AG04449 (cell line): ENCODE measurements around the gene HOXA1.

Experiments
- CTCF ChIA-PET: fragments of 350-600 bp; formaldehyde crosslinking; extraction: SDS; loops from one replicate; lab custom pipeline; 2021; ENCODE audit warnings: antibody characterized with exemption; lab: Yijun Ruan, JAX
- POLR2A ChIA-PET: fragments of 400-600, 350-600 bp; formaldehyde crosslinking; extraction: SDS; loops from one replicate; lab custom pipeline; 2020; ENCODE audit warnings: antibody characterized with exemption, inconsistent platforms; lab: Yijun Ruan, JAX
- DNase-seq: peaks from one replicate; pipeline ENCODE4 v3.0.0-alpha.2; 2010; ENCODE audit warnings: low read depth, low spot score
- H3K4me3 ChIP-seq: 2 replicates; pipeline ENCODE4 v1.5.1; 2011; ENCODE audit warnings: low read depth, mild to moderate bottlenecking, control low read depth, low read length
- TF ChIP-seq, protein P1 (sequence below): IDR thresholded peaks from one replicate; pipeline ENCODE4 v1.5.1; 2011; ENCODE audit warnings: mild to moderate bottlenecking, moderate library complexity, low read length, control low read depth, inconsistent platforms; ENCODE audit not compliant: insufficient read depth; ENCODE audit errors: missing control alignments

HOXA1 gene

GRCh38 chr7:27142580-27143022, 46.8 kb upstream of the HOXA1 start:
- ChIA-PET POLR2A (no interaction called here), CTCF (interaction anchor here (1.1 to 6.6 kb wide), 7 partner anchors 8 to 461 kb away, joined by 3 to 71 read pairs (median 19); partner anchors contain the start of genes HOXA3, HOXA4 and HOXA7)
- peak overlapping the region; percentile 48 for H3K4me3 ChIP-seq
- TF ChIP-seq, protein P1, sequence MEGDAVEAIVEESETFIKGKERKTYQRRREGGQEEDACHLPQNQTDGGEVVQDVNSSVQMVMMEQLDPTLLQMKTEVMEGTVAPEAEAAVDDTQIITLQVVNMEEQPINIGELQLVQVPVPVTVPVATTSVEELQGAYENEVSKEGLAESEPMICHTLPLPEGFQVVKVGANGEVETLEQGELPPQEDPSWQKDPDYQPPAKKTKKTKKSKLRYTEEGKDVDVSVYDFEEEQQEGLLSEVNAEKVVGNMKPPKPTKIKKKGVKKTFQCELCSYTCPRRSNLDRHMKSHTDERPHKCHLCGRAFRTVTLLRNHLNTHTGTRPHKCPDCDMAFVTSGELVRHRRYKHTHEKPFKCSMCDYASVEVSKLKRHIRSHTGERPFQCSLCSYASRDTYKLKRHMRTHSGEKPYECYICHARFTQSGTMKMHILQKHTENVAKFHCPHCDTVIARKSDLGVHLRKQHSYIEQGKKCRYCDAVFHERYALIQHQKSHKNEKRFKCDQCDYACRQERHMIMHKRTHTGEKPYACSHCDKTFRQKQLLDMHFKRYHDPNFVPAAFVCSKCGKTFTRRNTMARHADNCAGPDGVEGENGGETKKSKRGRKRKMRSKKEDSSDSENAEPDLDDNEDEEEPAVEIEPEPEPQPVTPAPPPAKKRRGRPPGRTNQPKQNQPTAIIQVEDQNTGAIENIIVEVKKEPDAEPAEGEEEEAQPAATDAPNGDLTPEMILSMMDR = no peak
- DNase-seq = no peak

DNA sequence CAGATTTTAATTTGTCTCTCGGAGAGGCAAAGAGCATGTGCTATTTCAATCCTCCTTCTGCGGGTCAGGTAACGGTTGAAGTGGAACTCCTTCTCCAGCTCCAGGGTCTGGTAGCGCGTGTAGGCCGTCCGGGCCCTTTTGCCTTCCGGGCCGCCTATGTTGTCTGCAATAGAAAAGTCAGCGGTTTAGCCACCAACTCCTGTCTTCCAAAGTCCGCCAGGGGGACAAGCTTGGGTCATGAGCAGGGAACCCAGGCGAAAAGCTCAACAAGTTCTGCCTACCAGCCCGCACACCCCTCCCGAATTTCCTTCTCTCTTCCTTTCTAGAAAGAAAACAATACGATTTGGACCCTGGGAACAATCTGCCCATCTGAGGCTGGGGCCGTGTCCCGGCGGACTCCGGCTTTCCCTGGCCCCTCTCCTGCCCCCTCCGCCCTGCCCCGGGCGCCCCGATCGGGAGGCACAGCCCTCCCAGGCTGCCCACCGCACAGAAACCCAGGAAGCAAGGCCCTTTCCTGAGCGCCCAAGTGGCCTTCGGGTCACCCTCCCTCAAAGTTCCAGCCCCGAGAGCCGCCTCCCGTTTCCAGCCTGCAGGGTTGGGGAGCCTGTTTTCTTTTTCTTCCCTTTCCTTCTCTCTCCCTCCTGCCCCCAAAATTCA, 46.3 kb upstream of the HOXA1 start:
- no peak for DNase-seq
- POLR2A ChIA-PET = no interaction called here
- peak overlapping the region; percentile 48; the same call in 1 of the 2 replicates for H3K4me3 ChIP-seq
- TF ChIP-seq, protein P1 = no peak
- CTCF ChIA-PET = interaction anchor here (1.2 to 6.6 kb wide), 7 partner anchors 8 to 461 kb away, joined by 3 to 71 read pairs (median 19); partner anchors contain the start of genes HOXA4 and HOXA7

DNA sequence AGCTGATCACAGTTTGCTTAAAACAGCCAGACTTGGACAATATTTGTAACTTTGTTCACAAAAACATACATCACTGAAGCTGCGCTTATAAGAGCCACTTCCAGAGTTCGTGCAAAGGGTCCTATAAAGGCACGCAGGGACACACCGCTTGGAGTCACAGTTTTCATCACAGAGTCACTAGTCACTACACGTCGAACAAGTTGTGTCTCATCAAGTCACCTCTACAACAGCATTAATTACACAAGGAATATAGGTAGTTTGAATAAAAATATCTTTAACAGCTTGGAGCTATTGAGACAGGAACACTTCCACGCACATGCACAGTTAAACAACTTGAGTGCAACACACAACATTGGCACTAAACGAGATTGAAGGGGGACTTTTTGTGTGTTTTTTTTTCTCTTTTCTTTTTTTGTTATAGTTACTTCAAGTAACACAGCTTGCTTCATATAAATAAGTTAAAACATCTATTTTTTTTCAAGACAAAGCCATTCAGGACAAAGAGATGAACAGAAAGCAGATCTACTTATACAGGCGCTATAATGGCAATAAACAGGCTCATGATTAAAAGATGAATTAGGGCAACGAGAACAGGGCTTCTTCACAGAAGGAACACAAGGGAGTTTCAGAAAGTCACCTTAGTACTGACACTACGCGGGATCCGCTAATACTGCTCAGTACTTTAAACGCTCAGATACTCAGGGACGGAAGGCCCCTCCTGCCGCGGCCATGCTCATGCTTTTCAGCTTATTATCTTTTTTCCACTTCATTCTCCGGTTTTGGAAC, 45.5 kb upstream of the HOXA1 start:
- CTCF ChIA-PET = interaction anchor here (1.2 to 6.6 kb wide), 7 partner anchors 9 to 460 kb away, joined by 3 to 71 read pairs (median 19); partner anchors contain the start of genes HOXA4 and HOXA7
- TF ChIP-seq, protein P1 = no peak
- POLR2A ChIA-PET = no interaction called here
- no peak for DNase-seq
- H3K4me3 ChIP-seq = no peak overlapping the region

- no peak overlapping the region for H3K4me3 ChIP-seq
- TF ChIP-seq, protein P1 = no peak
- POLR2A ChIA-PET = no interaction called here
- CTCF ChIA-PET = interaction anchor here (1.3 to 6.6 kb wide), 6 partner anchors 9 to 459 kb away, joined by 5 to 71 read pairs (median 28); partner anchors contain the start of genes HOXA4 and HOXA7
- DNase-seq = no peak
Observed at GRCh38 chr7:27140126-27140857, 44.5 kb upstream of the HOXA1 start.

- H3K4me3 ChIP-seq = no peak overlapping the region
- CTCF ChIA-PET = interaction anchor here (3.1 to 6.6 kb wide), 4 partner anchors 11 to 458 kb away, joined by 19 to 71 read pairs (median 41); partner anchors contain the start of gene HOXA7
- no peak for DNase-seq
- POLR2A ChIA-PET = no interaction called here
- TF ChIP-seq, protein P1 = no peak
Observed at GRCh38 chr7:27139334-27140125, 43.7 kb upstream of the HOXA1 start.
